ENCODE measurements around the gene RAB44.

RAB44 gene

DNA sequence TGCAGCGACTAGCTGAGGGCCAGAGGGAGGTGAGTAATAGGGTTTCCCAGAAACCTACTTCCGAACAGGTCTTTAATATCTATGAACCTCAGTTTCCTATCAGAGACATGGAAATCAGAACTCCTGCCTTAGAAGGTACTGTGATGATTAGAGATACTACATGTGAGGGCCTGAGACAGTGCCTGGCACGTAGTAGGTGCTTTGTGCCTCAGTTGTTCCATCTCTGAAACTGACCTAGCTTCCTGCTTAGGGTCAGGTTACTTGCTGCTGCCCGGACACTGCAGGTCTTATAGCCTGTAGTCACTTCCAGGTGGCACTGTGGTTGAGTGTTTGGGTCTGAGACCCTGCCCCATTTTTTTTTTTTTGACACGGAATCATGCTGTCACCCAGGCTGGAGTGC is 20.9 kb downstream of the RAB44 start:
- TF ChIP-seq, protein P1, sequence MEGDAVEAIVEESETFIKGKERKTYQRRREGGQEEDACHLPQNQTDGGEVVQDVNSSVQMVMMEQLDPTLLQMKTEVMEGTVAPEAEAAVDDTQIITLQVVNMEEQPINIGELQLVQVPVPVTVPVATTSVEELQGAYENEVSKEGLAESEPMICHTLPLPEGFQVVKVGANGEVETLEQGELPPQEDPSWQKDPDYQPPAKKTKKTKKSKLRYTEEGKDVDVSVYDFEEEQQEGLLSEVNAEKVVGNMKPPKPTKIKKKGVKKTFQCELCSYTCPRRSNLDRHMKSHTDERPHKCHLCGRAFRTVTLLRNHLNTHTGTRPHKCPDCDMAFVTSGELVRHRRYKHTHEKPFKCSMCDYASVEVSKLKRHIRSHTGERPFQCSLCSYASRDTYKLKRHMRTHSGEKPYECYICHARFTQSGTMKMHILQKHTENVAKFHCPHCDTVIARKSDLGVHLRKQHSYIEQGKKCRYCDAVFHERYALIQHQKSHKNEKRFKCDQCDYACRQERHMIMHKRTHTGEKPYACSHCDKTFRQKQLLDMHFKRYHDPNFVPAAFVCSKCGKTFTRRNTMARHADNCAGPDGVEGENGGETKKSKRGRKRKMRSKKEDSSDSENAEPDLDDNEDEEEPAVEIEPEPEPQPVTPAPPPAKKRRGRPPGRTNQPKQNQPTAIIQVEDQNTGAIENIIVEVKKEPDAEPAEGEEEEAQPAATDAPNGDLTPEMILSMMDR (IDR thresholded peaks at IDR 0.05) = no peak
- DNase-seq = no peak
- Mint-ChIP-seq H3K27me3 (ENCODE audit: low read depth, poor library complexity) (peaks cover 5% of the 10 kb centered on the region), H3K27ac (no peak overlapping the region), H3K9me3 (no peaks in the 10 kb centered on the region), H3K4me3 (no peak overlapping the region), H3K4me1 (peaks cover 6% of the 10 kb centered on the region), H3K36me3 (ENCODE audit: low read depth) (no peaks in the 10 kb centered on the region)

DNA sequence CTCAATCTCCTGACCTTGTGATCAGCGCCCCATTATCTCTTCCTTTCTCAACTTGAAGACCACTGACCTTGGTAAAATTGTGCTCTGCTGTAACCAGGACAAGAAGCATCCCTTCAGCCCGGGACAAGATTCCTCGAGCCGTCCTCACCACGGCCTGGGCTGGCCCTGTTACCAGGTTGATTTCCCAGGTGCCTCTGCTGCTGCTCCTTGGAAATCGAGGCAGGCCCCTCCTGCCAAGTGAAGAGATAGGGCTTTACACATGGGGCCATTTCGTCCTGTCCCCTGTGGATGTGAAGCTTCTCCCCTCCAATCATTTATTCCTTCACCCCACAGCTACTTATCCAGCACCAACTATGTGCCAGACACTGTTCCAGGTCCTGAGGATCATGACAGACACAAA is 21.5 kb downstream of the RAB44 start:
- Mint-ChIP-seq H3K36me3 (ENCODE audit: low read depth) (no peaks in the 10 kb centered on the region), H3K27ac (no peak overlapping the region), H3K27me3 (ENCODE audit: low read depth, poor library complexity) (peaks cover 5% of the 10 kb centered on the region), H3K4me1 (peaks cover 6% of the 10 kb centered on the region), H3K9me3 (no peaks in the 10 kb centered on the region), H3K4me3 (no peak overlapping the region)
- TF ChIP-seq, protein P1 (IDR thresholded peaks at IDR 0.05) = no peak
- DNase-seq = no peak

DNA sequence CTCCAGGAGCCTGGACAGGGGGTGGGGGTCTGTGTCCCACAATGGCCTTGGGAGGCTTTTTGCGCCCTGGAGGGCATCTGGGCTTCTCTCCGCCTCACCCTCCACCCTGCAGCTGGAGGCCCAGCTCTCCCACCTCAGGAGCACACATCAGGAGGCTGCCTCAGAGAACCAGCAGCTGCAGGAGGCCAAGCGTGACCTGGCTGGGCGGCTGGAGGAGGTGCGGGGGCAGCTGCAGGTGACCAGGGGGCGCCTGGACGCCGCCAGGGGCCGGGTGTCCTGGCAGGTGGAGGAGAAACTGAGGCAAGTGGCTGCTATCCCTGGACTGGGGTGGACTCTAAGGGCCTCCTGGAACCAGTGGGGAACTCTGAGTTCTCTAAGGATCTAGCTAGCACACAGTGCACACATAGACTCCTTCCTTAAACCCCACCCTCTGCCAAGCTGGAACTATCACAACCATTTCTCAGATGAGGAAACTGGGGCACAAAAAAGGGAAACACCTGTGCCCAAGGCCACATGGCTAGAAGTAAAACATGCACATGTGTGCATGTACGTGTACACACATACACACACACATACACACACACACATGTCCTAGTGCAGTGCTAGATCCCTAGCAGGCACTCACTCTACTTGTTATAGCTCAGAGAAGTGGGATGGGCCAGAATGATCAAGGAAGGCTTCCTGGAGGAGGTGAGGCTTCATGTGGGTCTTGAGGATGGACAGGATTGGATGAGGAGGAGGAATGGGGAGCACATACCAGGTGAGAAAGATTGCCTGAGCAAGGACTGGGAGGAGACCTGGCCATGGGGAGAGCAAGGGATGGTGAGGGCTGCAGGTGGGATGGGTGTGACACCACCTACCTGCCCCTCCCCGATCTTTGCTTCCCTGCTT is 22.9 kb downstream of the RAB44 start:
- Mint-ChIP-seq H3K9me3 (no peaks in the 10 kb centered on the region), H3K27ac (no peak overlapping the region), H3K27me3 (ENCODE audit: low read depth, poor library complexity) (peaks cover 15% of the 10 kb centered on the region), H3K4me3 (no peak overlapping the region), H3K4me1 (peaks cover 12% of the 10 kb centered on the region), H3K36me3 (ENCODE audit: low read depth) (no peaks in the 10 kb centered on the region)
- TF ChIP-seq, protein P1 (IDR thresholded peaks at IDR 0.05) = no peak
- DNase-seq = no peak

DNA sequence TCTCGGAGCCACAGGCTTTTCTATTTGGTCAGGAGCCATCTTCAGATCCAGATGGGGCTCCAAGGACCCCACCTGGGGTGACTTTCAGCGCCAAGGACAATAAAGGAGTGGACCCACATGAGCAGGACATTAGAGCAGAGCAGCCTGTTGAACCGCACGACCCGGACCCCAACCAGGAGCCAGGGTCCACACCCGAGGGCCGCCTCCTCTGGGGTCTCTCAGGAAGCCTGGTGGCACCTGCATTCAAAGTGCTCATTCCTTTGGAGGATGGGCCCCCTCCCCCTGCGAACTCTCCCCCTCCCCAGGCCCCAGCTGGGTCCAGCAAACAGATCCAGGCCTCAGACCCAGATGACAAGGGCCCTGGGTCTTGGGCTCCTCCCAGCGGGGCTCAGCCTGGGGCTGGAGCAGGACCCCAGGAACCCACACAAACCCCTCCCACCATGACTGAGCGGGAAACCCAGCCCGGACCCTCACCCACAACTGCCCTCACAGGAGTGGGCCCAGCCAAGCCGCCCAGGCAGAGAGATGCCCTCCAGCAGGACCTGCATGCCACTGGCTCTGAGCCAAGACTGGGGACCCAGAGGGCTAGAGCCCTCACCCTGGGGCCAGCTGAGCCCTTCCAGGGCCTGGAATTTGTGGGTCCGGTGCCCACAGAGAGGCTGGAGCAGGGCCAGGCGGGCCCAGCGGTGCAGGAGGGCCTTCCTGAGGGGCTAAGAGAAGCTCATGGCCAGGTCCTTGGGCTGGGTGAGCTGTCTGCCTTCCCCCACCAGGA is 23.9 kb downstream of the RAB44 start:
- Mint-ChIP-seq H3K36me3 (ENCODE audit: low read depth) (no peaks in the 10 kb centered on the region), H3K27ac (no peak overlapping the region), H3K9me3 (no peaks in the 10 kb centered on the region), H3K27me3 (ENCODE audit: low read depth, poor library complexity) (peaks cover 16% of the 10 kb centered on the region), H3K4me1 (peaks cover 12% of the 10 kb centered on the region), H3K4me3 (no peak overlapping the region)
- no peak for DNase-seq
- TF ChIP-seq, protein P1 (IDR thresholded peaks at IDR 0.05) = no peak

DNA sequence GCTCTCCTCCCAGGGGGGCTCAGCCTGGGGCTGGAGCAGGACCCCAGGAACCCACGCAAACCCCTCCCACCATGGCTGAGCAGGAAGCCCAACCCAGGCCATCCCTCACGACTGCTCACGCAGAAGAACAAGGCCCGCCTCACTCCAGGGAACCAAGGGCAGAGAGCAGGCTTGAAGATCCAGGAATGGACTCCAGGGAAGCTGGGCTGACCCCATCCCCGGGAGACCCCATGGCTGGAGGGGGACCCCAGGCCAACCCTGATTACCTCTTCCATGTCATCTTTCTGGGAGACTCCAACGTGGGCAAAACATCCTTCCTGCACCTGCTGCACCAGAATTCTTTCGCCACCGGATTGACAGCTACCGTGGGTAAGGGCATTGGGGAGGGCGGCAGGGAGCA is 24.7 kb downstream of the RAB44 start:
- TF ChIP-seq, protein P1 (IDR thresholded peaks at IDR 0.05) = no peak
- Mint-ChIP-seq H3K4me3 (no peak overlapping the region), H3K4me1 (peaks cover 12% of the 10 kb centered on the region), H3K9me3 (no peaks in the 10 kb centered on the region), H3K27me3 (ENCODE audit: low read depth, poor library complexity) (peaks cover 16% of the 10 kb centered on the region), H3K27ac (no peak overlapping the region), H3K36me3 (ENCODE audit: low read depth) (no peaks in the 10 kb centered on the region)
- DNase-seq = no peak
